ENCODE results near the gene PDSS2.

- TF ChIP-seq POLR2A (IDR thresholded peaks at IDR 0.05; ENCODE audit: low read depth, low read length) (no peak), TAF1 (IDR thresholded peaks at IDR 0.05; ENCODE audit: low read depth, low read length) (0 out of 2 replicates have a peak, but pooled peaks have one; percentile 13)
Measured at GRCh38 chr6:107115695-107116327, 343.6 kb downstream of the PDSS2 start.

All from GM12891 (cell line).